ENCODE measurements around the gene RTP4.

RTP4 gene

GRCh38 chr3:187343670-187344069 lies 24.5 kb upstream of the RTP4 start:
- TF ChIP-seq CTCF (conservative IDR thresholded peaks at IDR 0.05) (no peak), ZFX (IDR thresholded peaks at IDR 0.05) (no peak)
- no peak overlapping the region for H3K27ac ChIP-seq

GRCh38 chr3:187352581-187353575 lies 15.3 kb upstream of the RTP4 start:
- no peak for TF ChIP-seq ZFX (IDR thresholded peaks at IDR 0.05)
- no peak for TF ChIP-seq CTCF (conservative IDR thresholded peaks at IDR 0.05)
- H3K27ac ChIP-seq, result no peak overlapping the region

- TF ChIP-seq CTCF (conservative IDR thresholded peaks at IDR 0.05), result no peak
- TF ChIP-seq ZFX (IDR thresholded peaks at IDR 0.05), result no peak
- no peak overlapping the region for H3K27ac ChIP-seq
Measured at GRCh38 chr3:187358068-187358467, 10.1 kb upstream of the RTP4 start.

DNA sequence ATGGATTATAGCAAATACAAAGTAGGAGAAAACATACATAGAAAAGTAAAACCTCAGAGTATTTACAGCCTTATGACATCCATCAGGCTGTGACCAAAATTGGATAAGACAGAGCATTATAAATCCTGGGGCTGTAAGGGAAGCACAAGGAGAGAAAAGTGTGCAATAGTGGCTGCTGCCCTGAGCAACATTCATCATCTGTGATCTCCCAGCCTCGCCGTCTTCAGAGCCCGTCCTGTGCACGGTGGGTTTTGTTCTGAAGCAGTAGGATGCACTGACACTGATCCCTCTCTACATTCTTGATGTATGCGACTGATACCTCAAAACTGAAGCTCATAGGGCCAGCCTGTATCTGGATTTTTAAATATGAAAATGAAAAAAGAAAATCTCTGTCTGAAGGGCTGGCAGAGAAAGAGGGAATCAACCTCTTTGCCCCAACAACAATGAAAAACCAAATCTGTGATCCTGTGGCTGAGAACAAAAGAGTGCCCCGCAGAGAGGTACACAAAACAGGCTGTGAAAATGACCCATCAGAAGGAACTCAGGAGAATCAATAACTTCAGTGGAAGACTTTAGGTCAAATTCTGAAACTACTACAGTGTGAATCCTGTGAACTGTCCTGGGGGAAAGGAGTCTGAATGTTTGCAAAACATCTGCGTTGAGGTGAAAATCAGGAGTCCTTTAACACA lies 8.2 kb upstream of the RTP4 start:
- no peak for TF ChIP-seq CTCF (conservative IDR thresholded peaks at IDR 0.05)
- TF ChIP-seq ZFX (IDR thresholded peaks at IDR 0.05), result no peak

DNA sequence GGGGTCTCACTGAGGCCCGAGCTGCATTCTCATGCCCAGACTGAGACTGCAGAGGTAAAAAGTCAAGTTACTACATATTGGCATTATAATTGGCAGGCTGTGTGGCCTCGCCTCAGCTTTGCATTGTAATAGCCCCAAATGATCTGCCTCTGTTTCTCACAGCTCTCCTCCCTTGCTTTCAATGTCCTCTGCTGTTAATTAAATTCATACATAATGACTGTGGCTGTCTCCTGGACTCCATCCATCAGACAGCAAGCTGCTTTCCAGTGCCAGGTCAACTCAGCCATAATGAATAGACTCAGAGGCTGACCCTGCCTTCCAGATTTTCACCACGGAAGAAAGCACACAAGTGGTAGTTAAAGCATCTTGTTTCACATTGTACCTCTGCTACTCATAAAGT lies 7.6 kb upstream of the RTP4 start:
- no peak overlapping the region for H3K27ac ChIP-seq
- no peak for TF ChIP-seq CTCF (conservative IDR thresholded peaks at IDR 0.05)
- no peak for TF ChIP-seq ZFX (IDR thresholded peaks at IDR 0.05)

More for the DNA sequence above, 8.2 kb upstream of the RTP4 start:
- no peak overlapping the region for H3K27ac ChIP-seq

- H3K27ac ChIP-seq, result no peak overlapping the region
- TF ChIP-seq ZFX (IDR thresholded peaks at IDR 0.05) (no peak), CTCF (conservative IDR thresholded peaks at IDR 0.05) (no peak)
Measured at GRCh38 chr3:187361835-187362234, 6.3 kb upstream of the RTP4 start.

DNA sequence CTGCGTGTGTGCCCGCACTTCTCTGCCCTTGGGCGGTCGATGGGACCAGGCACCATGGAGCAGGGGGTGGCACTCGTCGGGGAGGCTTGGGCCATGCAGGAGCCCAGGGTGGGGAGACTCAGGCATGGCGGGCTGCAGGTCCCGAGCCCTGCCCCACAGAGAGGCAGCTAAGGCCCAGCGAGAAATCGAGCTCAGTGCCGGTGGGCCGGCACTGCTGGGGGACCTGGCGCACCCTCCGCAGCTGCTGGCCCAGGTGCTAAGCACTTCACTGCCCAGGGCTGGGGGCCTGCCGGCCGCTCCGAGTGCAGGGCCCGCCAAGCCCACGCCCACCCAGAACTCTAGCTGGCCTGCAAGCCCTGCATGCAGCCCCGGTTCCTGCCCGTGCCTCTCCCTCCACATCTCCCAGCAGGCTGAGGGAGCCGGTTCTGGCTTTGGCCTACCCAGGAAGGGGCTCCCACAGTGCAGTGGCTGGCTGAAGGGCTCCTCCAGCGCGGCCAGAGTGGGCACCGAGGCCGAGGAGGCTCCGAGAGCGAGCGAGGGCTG lies 553 bp upstream of the RTP4 start:
- no peak for TF ChIP-seq ZFX (IDR thresholded peaks at IDR 0.05)
- TF ChIP-seq CTCF (conservative IDR thresholded peaks at IDR 0.05), result no peak

More for the DNA sequence above, 553 bp upstream of the RTP4 start:
- no peak overlapping the region for H3K27ac ChIP-seq

Data from C4-2B (cell line).